K562 treated with DMSO at 1 percent for 48 hours (cell line): ENCODE measurements around the gene TRDN. TPM values are rescaled to one million over a fixed set of nuclear protein-coding genes. Genes with fewer than 3 reads are reported as not detected.

Experiments used
- total RNA-seq: library from RNA; unstranded; fragments of 300-600 nt; gene quantifications from 2 replicates; pipeline ENCODE4 v1.2.3, GENCODE V29; 2022; ENCODE audit warnings: low replicate concordance; ENCODE audit errors: extremely low read depth

The TRDN gene, protein sequence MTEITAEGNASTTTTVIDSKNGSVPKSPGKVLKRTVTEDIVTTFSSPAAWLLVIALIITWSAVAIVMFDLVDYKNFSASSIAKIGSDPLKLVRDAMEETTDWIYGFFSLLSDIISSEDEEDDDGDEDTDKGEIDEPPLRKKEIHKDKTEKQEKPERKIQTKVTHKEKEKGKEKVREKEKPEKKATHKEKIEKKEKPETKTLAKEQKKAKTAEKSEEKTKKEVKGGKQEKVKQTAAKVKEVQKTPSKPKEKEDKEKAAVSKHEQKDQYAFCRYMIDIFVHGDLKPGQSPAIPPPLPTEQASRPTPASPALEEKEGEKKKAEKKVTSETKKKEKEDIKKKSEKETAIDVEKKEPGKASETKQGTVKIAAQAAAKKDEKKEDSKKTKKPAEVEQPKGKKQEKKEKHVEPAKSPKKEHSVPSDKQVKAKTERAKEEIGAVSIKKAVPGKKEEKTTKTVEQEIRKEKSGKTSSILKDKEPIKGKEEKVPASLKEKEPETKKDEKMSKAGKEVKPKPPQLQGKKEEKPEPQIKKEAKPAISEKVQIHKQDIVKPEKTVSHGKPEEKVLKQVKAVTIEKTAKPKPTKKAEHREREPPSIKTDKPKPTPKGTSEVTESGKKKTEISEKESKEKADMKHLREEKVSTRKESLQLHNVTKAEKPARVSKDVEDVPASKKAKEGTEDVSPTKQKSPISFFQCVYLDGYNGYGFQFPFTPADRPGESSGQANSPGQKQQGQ
- not detected in 2 replicates for total RNA-seq

GRCh38 chr6:123636782-123637181 is at the start of gene TRDN:
Gene TRDN, minus strand, starts transcription at chr6:123636950. Its CDS starts 175 bp downstream, at chr6:123636775.

Other genes starting within 250 kb of the TRDN start
- not detected in 2 replicates for gene NKAIN2, start 166.9 kb upstream of the TRDN start, total RNA-seq